SK-N-MC (cell line): ENCODE measurements around the gene TAS1R3.

ENCODE experiments used
- EZH2 ChIP-seq: fragments of 200-600 bp; sonication (generic); IDR thresholded peaks from one replicate; pipeline ENCODE4 v1.6.1; 2017; ENCODE audit warnings: antibody characterized with exemption
- POLR2AphosphoS5 ChIP-seq: IDR thresholded peaks from 2 replicates; pipeline ENCODE4 v1.6.1; 2012; ENCODE audit warnings: mild to moderate bottlenecking, low read depth, low read length, borderline replicate concordance

DNA sequence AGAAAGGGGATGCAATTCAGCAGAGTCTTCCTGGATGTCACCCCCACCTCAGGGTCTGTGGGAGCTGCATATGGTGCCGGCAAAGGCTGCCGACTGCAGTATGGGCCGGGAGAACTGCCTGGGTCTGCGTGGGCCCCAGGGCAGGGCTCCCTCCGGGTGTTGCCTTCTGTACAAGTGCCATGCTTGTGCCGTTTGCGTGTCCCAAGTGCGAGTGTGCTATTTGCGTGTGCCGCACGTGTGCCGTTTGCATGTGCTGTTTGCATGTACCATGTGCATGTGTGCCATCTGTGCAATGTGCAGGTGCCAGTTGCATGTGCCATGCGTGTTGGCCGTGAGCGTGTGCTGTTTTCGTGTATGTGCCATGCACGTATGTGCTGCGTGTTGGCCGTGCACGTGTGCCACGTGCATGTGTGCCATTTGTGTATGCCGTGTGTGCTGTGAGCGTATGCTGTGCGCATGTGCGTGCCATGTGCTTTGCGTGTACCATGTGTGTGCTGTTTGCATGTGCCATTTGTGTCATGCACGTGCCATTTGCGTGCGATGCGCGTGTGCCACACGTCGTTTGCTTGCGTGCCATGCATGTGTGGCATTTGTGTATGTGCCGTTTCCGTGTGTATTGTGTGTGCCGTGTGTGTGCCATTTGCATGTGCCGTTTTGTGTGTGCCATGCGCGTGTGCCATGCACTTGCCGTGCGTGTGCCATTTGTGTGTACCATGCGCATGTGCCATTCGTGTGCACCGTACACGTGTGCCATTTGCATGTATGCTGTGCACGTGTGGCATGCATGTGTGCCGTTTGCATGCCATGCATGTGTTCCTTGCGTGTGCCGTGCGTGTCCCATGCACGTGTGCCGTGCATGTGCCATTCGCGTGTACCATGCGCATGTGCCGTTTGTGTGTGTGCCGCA is 1.5 kb upstream of the TAS1R3 start:
- no peak for TF ChIP-seq EZH2
- no peak for TF ChIP-seq POLR2AphosphoS5
